GM19438 (cell line): ENCODE measurements around the gene TSPEAR.

Experiments
- ATAC-seq: cut with Tn5 transposase; IDR thresholded peaks from one replicate; pipeline ENCODE4 v1.9.1; 2021; ENCODE audit warnings: low read depth; ENCODE audit not compliant: unreplicated experiment

TSPEAR gene

GRCh38 chr21:44499631-44500030, 211.7 kb downstream of the TSPEAR start:
- no peak for ATAC-seq

DNA sequence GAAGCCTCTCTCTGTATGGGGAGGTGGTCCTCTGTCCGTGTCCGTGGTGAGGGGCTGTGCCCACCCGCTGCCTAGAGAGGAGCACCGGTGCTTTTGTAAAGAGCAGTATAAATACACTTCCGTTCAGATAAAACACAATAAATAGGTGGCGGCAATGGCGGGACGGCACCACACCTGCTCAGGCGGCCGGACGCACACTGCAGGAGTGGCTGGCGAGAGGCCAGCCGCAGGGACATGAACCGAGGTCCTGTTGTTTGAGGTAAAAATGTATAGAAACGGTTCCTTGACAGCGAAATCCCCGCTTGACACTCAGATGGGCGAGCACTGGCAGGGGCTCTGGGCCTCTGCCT, 212.2 kb downstream of the TSPEAR start:
- no peak for ATAC-seq

DNA sequence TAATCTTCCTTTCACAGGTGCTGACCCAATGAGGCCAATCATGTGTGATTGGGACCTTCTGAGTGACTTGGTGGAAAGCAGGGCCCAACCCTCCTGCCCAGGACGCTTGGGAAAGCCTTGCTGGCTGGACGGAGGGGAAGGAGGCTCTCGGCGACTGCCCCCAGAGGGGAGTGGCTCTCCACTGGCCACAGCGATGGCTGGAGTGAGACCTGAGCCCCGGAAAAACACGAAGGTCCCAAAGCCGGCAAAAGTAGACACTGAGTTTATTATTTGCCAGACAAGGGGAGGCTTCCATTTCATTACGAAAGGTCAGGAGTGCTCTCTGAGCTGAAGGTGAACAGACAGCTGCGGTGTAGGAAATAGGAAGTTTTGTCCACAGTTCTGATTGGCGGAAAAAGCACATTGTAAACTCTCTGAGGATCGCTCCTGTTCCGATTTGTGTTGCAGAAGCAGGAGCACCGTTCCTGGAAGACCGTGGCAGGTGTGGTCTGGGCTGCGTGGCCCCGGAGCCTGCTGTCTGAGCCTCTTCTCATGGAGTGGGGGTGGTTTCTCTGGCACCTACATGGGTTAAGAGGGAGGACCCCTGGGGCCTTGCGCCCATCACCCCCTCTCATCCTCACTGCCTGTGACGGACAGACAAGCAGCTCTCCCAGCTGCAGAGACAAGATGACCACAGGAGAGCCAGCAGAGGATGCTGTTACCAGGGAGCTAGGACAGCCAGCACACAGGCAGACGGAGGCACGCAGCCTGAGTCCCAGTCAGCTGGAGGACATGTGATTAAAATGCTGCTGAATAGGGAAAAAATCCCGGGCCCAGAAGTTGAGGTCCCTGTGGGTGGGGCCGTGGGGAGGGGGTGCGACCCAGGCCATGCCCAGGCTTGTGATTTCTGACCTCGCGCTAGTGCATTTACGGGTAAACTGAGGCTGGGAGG, 212.8 kb downstream of the TSPEAR start:
- ATAC-seq = no peak

DNA sequence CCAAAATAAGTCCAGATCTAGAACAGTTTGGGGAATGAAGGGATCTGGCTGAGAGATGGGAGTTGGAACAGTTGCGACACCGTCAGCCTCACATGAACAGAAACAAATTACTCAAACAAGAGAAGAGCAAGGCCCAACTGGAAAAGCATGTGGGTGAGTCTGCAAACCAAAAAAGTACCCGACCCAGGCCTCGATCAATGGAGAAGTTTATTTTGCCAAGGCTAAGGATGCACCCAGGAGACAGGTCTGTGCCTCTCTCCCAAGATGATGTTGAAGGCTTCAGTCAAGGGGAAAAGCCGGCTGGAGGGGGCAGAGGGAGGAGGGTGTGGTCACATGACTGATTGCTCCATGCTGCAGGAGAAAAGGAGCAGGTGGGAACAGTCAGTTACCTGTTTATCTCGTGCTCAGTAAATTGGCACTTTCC, 213.7 kb downstream of the TSPEAR start:
- no peak for ATAC-seq

DNA sequence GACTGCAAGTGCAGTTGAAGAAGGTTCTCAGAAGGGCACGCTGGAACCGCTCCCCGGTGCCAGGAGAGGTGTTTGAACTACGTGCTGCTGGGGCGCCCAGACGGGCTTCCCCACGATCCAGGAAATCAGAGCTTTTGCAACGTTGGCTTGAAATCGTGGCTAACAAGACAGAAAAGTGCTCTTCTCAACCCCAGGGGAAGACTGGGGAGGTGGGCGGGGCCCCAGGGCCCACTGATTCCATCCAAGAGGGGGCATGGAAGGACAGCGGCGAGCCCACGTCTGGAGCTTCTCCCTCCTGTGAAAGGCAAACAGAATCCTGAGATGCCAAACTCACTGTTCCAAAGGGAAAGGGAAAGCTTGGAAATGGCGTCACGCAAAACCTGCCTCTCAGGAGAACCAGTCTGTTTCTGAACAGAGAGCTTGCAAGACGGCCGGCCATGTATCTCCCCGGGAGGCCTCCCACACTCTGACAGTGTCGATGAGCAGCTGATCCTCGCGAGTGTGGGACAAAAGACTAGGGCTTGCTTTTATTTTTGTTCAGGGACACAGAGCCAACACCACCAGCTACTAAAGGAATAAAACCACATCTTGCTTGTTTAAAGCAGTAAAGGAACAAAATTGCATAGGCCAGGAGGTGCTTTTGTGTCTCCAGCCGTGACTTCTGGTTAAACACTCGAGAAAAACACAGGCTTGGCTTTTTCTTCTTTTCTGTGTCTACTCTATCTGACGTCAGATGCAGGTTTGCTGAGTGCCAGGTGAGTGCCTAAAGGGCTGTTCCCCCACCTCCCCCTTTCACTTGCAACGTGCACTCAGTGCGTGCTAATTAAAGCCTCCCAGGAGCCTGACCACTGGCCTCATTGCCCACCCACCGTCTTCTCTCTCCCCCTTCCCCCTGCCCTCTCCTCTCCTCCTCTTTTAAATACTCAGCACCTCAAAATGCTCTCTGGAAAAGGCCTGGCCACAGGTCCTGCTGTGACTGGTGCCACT, 214.5 kb downstream of the TSPEAR start:
- ATAC-seq = no peak

DNA sequence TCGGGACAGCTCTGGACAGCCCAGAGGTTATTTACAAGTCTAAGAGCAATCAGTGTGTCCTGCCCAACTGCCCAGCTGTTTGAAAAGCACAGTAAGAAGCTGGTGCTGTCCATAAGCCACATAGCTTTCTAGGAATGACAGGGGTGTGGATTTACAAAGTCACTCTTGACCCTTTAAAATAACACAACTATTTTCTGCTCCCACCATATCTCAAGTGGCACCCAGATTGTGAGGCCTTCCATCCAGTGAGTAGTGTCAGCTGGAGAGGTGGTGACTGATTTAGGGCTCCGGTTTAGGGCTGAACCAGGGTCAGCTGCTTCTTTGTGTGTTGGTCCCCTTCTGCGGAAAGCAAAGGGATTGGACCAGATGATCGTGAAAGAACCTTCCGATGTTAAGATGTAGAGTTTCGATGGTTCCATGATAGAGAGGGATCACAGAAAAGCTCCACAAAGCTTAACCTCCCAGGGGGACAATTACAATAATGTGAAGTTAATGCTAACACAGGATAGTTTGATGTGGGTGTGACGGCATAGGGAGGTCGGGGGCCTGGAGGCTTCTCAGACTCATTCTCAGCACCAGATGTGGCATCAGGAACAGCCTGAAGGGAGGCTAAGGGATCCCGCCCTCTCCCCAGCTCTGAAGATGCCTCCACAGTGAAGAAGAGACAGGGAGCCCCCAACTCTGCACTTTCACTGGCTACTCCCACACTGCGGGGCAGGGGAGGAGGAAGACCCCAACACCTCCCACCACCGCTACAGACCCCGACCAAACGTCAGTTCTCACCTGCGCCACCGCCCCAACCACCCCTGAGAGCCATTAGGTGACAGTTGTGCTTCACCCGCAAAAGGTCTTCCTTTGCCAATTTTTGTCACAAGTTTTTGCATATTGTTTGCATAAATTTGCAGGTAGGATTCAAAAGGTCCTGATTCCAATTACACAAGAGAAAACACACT, 215.5 kb downstream of the TSPEAR start:
- ATAC-seq = no peak

- ATAC-seq = no peak
Observed at GRCh38 chr21:44494956-44495355, 216.4 kb downstream of the TSPEAR start.

GRCh38 chr21:44494418-44494817, 217.0 kb downstream of the TSPEAR start:
- no peak for ATAC-seq

DNA sequence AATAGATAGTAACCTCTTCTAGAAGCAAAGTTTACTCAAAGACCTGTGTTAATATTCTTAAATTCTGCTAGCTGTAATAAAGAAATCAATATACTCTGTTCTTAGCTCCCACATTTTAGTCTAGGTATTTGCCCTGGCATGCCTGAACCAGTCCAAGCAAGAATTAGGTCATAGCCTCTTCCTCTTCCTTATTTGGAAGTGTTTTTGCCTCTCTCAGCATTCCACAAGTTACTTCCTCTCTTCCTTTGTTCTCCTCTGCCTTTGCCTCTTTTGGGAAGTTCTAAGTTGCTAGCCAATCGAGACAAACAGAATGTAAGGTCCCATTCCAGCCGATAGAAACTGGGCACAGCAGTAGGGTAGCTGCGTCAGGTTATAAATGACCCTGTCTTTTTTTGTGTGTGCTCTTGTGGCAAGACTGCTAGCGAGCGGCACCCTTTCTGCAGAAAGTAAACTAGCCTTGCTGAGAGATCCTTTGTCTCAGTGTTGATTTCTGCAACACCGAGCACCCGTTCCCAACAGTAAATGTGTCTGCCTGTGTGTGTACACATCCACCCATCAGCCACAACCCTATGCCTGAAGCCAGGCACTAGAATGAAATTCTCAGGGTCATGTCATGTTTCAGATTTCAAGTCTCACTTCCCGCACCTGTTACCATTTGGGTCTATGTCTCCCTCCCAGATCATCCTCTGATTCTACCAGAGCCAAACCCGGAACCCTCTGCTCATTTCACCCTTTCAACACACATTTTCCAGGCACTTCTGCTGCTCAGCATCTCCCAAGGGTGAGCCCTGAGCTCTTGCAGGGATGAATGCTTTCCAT, 218.6 kb downstream of the TSPEAR start:
- no peak for ATAC-seq

DNA sequence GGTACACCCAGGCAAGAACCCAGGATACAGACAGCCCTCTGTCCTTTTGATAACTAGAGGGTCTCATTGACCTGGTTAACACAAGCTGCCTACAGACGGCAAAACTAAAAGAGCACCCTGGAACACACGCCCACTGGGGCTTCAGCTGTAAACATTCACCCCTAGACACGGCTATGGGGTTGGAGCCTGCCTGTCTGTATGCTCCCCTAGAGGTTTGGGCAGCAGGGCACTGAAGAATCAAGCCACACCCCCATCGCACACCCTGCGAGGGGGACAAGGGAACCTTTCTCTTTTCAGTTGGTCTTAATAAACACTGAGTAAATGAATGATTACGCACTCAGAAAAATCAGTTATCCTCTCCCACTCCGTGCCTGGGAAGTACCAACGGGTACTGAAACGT, 220.6 kb downstream of the TSPEAR start:
- no peak for ATAC-seq

DNA sequence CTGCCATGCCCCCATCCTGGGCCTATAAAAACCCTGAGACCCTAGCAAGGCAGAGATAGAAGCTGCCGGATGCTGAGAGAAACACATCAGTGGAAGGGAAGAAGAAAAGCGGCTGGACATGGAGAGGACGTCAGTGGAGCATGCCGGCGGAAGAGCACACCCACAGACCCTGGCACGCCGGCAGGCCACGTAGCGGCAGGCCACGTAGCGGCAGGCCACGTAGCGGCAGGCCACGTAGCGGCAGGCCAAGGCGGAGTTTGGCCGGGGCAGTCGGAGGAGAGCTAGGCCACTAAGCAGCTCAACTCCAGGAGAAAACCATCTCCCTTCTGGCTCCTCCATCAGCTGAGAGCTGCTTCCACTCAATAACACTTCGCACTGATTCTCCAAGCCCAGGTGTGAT, 221.0 kb downstream of the TSPEAR start:
- ATAC-seq = no peak

- ATAC-seq = no peak
Observed at GRCh38 chr21:44489962-44490361, 221.4 kb downstream of the TSPEAR start.

DNA sequence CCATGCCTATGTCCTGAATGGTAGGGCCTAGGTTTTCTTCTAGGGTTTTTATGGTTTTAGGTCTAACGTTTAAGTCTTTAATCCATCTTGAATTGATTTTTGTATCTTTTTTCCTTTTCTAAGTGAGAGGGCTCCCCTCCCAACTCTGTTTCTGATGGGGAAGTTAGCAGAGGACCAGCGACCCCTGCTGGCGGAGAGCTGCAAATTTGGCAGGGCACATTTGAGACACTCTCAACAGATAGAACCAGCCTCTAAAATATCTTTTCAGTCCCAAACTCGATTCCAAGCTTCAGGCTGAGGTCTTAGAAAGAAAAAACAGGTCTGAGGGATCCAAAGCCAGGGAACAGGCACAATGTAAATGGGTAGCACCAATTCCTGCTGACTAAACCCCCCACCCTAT, 223.5 kb downstream of the TSPEAR start:
- no peak for ATAC-seq

DNA sequence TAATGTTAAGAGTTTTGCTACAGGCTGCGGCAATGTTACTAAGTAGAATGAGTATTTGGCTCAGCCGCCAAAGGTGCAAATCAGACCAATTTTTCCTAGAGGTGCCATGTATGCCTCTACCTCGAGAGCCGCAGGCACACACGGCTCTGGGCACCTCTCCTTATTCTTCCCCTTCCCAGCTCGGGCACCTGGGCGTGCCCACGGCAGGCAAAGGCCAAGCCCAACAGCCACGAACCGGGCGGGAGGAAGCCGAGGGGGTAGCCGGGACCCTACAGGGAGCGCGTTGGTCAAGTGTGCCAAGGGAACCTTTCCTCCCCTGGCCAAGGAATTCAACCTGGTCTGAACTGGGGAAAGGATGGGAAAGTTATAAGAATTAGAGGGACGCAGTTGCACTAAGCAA, 225.1 kb downstream of the TSPEAR start:
- no peak for ATAC-seq

GRCh38 chr21:44485796-44486195, 225.6 kb downstream of the TSPEAR start:
- ATAC-seq = no peak

DNA sequence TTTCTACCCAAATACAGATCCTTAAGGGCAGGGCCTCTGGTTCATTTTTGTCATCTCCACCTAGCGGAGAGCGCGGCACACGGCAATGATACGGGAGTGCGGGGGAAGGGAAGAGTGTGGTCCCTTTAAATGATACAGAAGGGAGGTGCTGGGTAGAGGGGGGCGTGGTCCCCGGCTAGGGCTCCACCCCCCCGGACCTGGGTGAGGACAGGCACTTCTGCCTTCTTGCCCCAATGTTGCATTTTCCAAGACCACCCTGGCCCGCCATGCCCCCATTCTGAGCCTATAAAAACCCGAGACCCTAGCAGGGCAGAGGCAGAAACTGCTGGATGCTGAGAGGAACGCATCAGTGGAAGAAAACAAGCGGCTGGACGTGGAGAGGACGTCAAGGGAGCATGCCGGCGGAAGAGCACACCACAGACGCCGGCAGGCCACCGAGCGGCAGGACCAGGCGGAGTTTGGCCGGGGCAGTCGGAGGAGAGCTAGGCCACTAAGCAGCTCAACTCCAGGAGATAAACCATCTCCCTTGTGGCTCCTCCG, 226.0 kb downstream of the TSPEAR start:
- no peak for ATAC-seq

- no peak for ATAC-seq
Observed at GRCh38 chr21:44484498-44485253, 226.7 kb downstream of the TSPEAR start.
